SK-N-MC (cell line): ENCODE data around the gene SHC4.

ENCODE experiments used
- EZH2 ChIP-seq: fragments of 200-600 bp; sonication (generic); IDR thresholded peaks from one replicate; pipeline ENCODE4 v1.6.1; 2017; ENCODE audit warnings: antibody characterized with exemption
- FOXP2 ChIP-seq: optimal IDR thresholded peaks from 2 replicates; pipeline ENCODE3; 2011; ENCODE audit warnings: mild to moderate bottlenecking, moderate library complexity; ENCODE audit not compliant: insufficient read depth; ENCODE audit errors: extremely low read length, control extremely low read depth
- POLR2AphosphoS5 ChIP-seq: IDR thresholded peaks from 2 replicates; pipeline ENCODE4 v1.6.1; 2012; ENCODE audit warnings: mild to moderate bottlenecking, low read depth, low read length, borderline replicate concordance

DNA sequence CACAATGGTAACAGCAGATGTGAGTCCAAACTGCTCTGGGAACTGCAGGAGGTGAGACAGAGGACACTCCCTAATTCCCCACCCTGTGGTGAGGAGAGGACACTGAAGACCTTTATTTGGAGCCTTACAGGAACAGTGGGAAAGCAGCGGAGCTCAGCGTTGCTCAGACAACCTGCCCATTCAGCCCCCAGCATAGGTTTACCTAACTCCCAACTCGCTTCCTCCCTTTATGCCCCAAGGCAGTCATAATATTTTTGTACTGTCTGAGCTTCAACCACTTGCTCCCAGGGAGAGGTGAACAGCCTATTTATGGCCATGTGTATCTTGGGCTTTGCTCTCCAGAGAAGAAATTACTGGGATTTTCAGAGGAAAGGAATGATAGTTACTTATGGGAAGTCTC is 34.1 kb downstream of the SHC4 start:
- no peak for TF ChIP-seq POLR2AphosphoS5
- TF ChIP-seq EZH2, result no peak
- no peak for TF ChIP-seq FOXP2
